Measurements from ENCODE around the gene DEPDC1.

The DEPDC1 gene

GRCh38 chr1:68433395-68433794, 63.5 kb downstream of the DEPDC1 start:
- DNase-seq (ENCODE audit: low read depth in 1 of 2, low spot score in 1 of 2), result no peak
- in situ Hi-C loops (cut with HindIII; ENCODE audit: low pct_unique_long_range_greater_than_20kb, low sequenced_read_pairs), result no loop called here
- no peak for TF ChIP-seq JUND (IDR thresholded peaks at IDR 0.05; ENCODE audit: low read depth)

- no peak for TF ChIP-seq JUND (IDR thresholded peaks at IDR 0.05; ENCODE audit: low read depth)
- DNase-seq (ENCODE audit: low read depth in 1 of 2, low spot score in 1 of 2), result no peak
- in situ Hi-C loops (cut with HindIII; ENCODE audit: low pct_unique_long_range_greater_than_20kb, low sequenced_read_pairs), result no loop called here
Measured at GRCh38 chr1:68431076-68431475, 65.8 kb downstream of the DEPDC1 start.

- TF ChIP-seq JUND (IDR thresholded peaks at IDR 0.05; ENCODE audit: low read depth), result no peak
- in situ Hi-C loops (cut with HindIII; ENCODE audit: low pct_unique_long_range_greater_than_20kb, low sequenced_read_pairs), result no loop called here
- no peak for DNase-seq (ENCODE audit: low read depth in 1 of 2, low spot score in 1 of 2)
Measured at GRCh38 chr1:68429233-68429808, 67.6 kb downstream of the DEPDC1 start.

- no peak for DNase-seq (ENCODE audit: low read depth in 1 of 2, low spot score in 1 of 2)
- no peak for TF ChIP-seq JUND (IDR thresholded peaks at IDR 0.05; ENCODE audit: low read depth)
- in situ Hi-C loops (cut with HindIII; ENCODE audit: low pct_unique_long_range_greater_than_20kb, low sequenced_read_pairs), result no loop called here
Measured at GRCh38 chr1:68426594-68426993, 70.3 kb downstream of the DEPDC1 start.
